Fibroblast of lung (primary cell): ENCODE results near the gene MTHFD2L. TPM values are rescaled to one million over a fixed set of nuclear protein-coding genes. Genes with fewer than 3 reads are reported as not detected.
"Not testable (repeated sequence)": the region's sequence is repeated elsewhere in the genome, so short reads cannot be mapped to it uniquely, and the experiment has no call there.

Source experiments
- DNase-seq, 2 donors: peaks; one replicate each; pipeline versions ENCODE4 v3.0.0 to v3.0.0-alpha.2; 2010; ENCODE audit warnings: low read depth in 2 of 2
- H2AFZ ChIP-seq: 2 replicates; pipeline ENCODE4 v1.5.1; 2012; ENCODE audit warnings: low read length, control low read depth, inconsistent platforms
- H3K27ac ChIP-seq: 2 replicates; pipeline ENCODE4 v1.5.1; 2011; ENCODE audit warnings: low read length, control low read depth; ENCODE audit not compliant: insufficient read depth
- H3K27me3 ChIP-seq: 2 replicates; pipeline ENCODE4 v1.5.1; 2011; ENCODE audit warnings: mild to moderate bottlenecking, low read length; ENCODE audit not compliant: control insufficient read depth, insufficient read depth
- H3K36me3 ChIP-seq: 2 replicates; pipeline ENCODE4 v1.5.1; 2011; ENCODE audit warnings: low read length; ENCODE audit not compliant: control insufficient read depth, insufficient read depth
- H3K4me1 ChIP-seq: 2 replicates; pipeline ENCODE4 v1.5.1; 2011; ENCODE audit warnings: low read length; ENCODE audit not compliant: control insufficient read depth, insufficient read depth; ENCODE audit errors: extremely low read depth
- H3K4me2 ChIP-seq: 2 replicates; pipeline ENCODE4 v1.5.1; 2011; ENCODE audit warnings: low read length, control low read depth; ENCODE audit not compliant: insufficient read depth; ENCODE audit errors: extremely low read depth
- H3K4me3 ChIP-seq, 4 experiments: fragments of 200-600 bp in 1 of 4; sonication (generic) in 1 of 4; replicated peaks in 1 of 4; 2 replicates each; pipeline ENCODE4 v1.5.1; 2011 to 2016; ENCODE audit warnings: low read length in 4 of 4, low read depth in 3 of 4, mild to moderate bottlenecking in 3 of 4, control low read depth in 2 of 4, inconsistent platforms in 1 of 4, mixed read lengths in 1 of 4; ENCODE audit not compliant: insufficient read depth in 1 of 4; ENCODE audit errors: control extremely low read depth in 1 of 4
- H3K79me2 ChIP-seq: 2 replicates; pipeline ENCODE4 v1.5.1; 2012; ENCODE audit warnings: mild to moderate bottlenecking, low read length, inconsistent platforms; ENCODE audit not compliant: control insufficient read depth, insufficient read depth
- H3K9ac ChIP-seq: 2 replicates; pipeline ENCODE4 v1.5.1; 2011; ENCODE audit warnings: mild to moderate bottlenecking, low read length, control low read depth; ENCODE audit not compliant: insufficient read depth
- H3K9me3 ChIP-seq: 2 replicates; pipeline ENCODE4 v1.5.1; 2012; ENCODE audit warnings: low read depth, low read length; ENCODE audit not compliant: control insufficient read depth, insufficient read depth
- H4K20me1 ChIP-seq: 2 replicates; pipeline ENCODE4 v1.5.1; 2011; ENCODE audit warnings: low read length; ENCODE audit not compliant: control insufficient read depth, insufficient read depth; ENCODE audit errors: extremely low read depth
- EZH2 ChIP-seq: IDR thresholded peaks from 2 replicates; pipeline ENCODE4 v1.5.1; 2012; ENCODE audit warnings: low read length, control low read depth, mild to moderate bottlenecking; ENCODE audit errors: missing control alignments
- polyA plus RNA-seq, 2 donors: library from polyadenylated mRNA; depleted of rRNA in 1 of 2; stranded (reverse) in 1 of 2; unstranded in 1 of 2; fragments of >200 nt; gene quantifications; 2 replicates each; pipeline ENCODE4 v1.2.1, GENCODE V29; 2011 to 2012; ENCODE audit warnings: missing spikeins in 1 of 2
- total RNA-seq: library from RNA; depleted of rRNA; stranded (reverse); fragments of >200 nt; gene quantifications from 2 replicates; pipeline ENCODE4 v1.2.1, GENCODE V29; 2014
- TF ChIP-seq, protein P1 (sequence below), 2 donors: IDR thresholded peaks in 1 of 2; conservative IDR thresholded peaks in 1 of 2; 1 replicate in 1 of 2; 2 replicates in 1 of 2; pipeline ENCODE4 v1.5.1; 2011 to 2012; ENCODE audit warnings: low read length in 2 of 2, control low read depth in 1 of 2, inconsistent platforms in 1 of 2, low read depth in 1 of 2, mild to moderate bottlenecking in 1 of 2

The MTHFD2L gene
- total and polyA plus RNA-seq, 2 donors (not counting 1 experiment from before 2014, with no cell fraction given), result 4.4 to 13.0 TPM

DNA sequence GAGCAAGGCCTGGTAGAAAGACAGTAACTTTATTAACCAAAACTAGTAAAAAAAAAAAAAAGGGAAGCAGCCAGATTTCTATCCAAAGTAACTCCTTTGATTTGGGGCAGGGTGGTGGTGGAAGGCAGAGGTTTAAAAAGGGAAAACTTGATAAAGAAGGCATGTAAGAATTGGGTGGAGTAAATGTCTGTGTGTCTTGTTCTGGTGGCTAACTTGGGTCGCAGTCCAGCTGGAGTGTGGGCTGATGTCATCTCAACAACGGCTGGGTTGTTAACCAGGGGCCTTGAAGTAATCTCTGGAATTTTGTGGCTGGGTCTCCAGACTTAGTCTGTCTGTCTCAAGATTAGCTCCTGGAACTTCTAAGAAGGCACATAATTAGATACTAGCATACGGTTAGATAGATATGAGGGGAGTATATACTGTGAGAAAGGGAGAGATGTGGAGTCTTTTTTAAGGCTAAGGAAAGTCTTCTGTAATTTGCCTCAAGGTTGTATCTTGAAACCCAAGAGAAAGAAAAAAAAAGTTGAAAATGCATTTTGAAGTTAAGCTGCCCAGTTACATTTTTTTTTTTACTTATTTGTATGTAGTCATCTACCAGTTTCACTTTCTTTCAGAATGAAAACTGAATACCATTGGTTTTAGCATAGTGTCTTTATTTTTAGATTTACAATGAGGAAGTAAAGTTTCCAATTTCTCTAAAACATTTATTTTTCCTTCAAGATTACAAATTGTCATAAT is 48.3 kb downstream of the MTHFD2L start:
- H3K4me2 ChIP-seq, result peak overlapping the region; percentile 11
- H3K9ac ChIP-seq, result no peak overlapping the region

DNA sequence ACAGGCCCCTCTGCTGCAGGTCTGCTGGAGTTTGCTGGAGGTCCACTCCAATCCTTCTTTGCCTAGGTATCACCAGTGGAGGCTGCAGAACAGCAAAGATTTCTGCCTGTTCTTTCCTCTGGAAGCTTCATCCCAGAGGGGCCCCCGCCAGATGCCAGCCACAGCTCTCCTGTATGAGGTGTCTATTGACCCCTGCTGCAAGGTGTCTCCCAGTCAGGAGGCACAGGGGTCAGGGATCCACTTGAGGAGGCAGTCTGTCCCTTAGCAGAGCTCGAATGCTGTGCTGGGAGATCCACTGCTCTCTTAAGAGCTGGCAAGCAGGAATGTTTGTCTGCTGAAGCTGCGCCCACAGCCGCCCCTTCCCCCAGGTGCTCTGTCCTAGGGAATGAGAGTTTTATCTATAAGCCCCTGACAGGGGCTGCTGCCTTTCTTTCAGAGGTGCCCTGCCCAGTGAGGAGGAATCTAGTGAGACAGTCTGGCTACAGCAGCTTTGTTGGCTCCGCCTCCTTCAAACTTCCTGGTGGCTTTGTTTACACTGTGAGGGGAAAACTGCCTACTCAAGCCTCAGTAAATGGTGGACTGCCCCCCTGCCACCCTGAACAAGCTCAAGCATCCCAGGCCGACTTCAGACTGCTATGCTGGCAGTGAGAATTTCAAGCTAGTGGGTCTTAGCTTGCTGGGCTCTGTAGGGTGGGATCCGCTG is 56.7 kb downstream of the MTHFD2L start:
- H2AFZ ChIP-seq, H3K4me1 ChIP-seq, H3K79me2 ChIP-seq: not testable (repeated sequence)

More for the DNA sequence above, 48.3 kb downstream of the MTHFD2L start:
- no peak for TF ChIP-seq EZH2
- TF ChIP-seq, protein P1, sequence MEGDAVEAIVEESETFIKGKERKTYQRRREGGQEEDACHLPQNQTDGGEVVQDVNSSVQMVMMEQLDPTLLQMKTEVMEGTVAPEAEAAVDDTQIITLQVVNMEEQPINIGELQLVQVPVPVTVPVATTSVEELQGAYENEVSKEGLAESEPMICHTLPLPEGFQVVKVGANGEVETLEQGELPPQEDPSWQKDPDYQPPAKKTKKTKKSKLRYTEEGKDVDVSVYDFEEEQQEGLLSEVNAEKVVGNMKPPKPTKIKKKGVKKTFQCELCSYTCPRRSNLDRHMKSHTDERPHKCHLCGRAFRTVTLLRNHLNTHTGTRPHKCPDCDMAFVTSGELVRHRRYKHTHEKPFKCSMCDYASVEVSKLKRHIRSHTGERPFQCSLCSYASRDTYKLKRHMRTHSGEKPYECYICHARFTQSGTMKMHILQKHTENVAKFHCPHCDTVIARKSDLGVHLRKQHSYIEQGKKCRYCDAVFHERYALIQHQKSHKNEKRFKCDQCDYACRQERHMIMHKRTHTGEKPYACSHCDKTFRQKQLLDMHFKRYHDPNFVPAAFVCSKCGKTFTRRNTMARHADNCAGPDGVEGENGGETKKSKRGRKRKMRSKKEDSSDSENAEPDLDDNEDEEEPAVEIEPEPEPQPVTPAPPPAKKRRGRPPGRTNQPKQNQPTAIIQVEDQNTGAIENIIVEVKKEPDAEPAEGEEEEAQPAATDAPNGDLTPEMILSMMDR (conservative IDR thresholded peaks at IDR 0.05 in 1 of 2, IDR thresholded peaks at IDR 0.05 in 1 of 2; ENCODE audit: low read depth in 1 of 2, low read length in 2 of 2), result no peak
- Histone ChIP-seq H3K4me1 (no peaks in the 10 kb centered on the region), H3K36me3 (no peaks in the 10 kb centered on the region), H3K79me2 (no peaks in the 10 kb centered on the region), H3K27me3 (no peaks in the 10 kb centered on the region), H2AFZ (peak overlapping the region; percentile 75), H4K20me1 (no peaks in the 10 kb centered on the region), H3K4me3 (peak overlapping the region in 1 of 4 experiments; percentile 18), H3K9me3 (no peaks in the 10 kb centered on the region), H3K27ac (no peak overlapping the region)
- DNase-seq, result peak; percentile 42 to 97

GRCh38 chr4:74215236-74215635 is 57.3 kb downstream of the MTHFD2L start:
- H4K20me1 ChIP-seq, H3K9ac ChIP-seq, H3K4me1 ChIP-seq, H3K4me2 ChIP-seq, H3K27me3 ChIP-seq, DNase-seq, H2AFZ ChIP-seq, H3K4me3 ChIP-seq, H3K79me2 ChIP-seq, H3K27ac ChIP-seq, H3K9me3 ChIP-seq, H3K36me3 ChIP-seq: not testable (repeated sequence)

More for the DNA sequence above, 56.7 kb downstream of the MTHFD2L start:
- H3K9ac ChIP-seq, H3K4me3 ChIP-seq, H4K20me1 ChIP-seq, H3K4me2 ChIP-seq, DNase-seq, H3K9me3 ChIP-seq, H3K27me3 ChIP-seq, H3K27ac ChIP-seq, H3K36me3 ChIP-seq: not testable (repeated sequence)

DNA sequence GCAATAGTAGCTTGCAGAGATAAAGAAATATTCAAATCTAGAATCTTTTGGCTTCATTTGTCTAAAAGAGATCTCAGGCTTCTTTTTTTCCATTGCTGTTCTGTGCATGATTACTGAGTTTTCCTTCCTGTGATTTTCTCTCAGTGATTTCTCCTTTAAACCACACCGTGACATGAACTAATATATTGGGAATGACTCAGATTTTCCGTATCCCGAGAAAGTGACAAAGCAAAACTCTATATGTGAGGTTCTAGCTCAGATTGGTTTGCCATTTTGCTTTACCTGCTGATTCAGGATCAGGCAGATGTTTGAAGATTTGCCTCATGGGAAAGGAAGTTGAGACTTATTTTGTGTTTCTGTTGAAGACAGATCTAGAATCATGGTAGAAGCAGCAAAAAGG is 59.4 kb downstream of the MTHFD2L start:
- H4K20me1 ChIP-seq, result no peaks in the 10 kb centered on the region
- H3K4me3 ChIP-seq, result no peak overlapping the region
- peak; percentile 39 to 83 for DNase-seq
- no peak overlapping the region for H3K4me2 ChIP-seq
- H3K9me3 ChIP-seq, result no peaks in the 10 kb centered on the region
- no peaks in the 10 kb centered on the region for H3K36me3 ChIP-seq
- no peaks in the 10 kb centered on the region for H3K27me3 ChIP-seq
- no peak overlapping the region for H2AFZ ChIP-seq
- no peak for TF ChIP-seq EZH2
- TF ChIP-seq, protein P1 (conservative IDR thresholded peaks at IDR 0.05 in 1 of 2, IDR thresholded peaks at IDR 0.05 in 1 of 2; ENCODE audit: low read depth in 1 of 2, low read length in 2 of 2), result no peak
- H3K4me1 ChIP-seq, result no peaks in the 10 kb centered on the region
- H3K79me2 ChIP-seq, result no peaks in the 10 kb centered on the region
- H3K9ac ChIP-seq, result no peak overlapping the region
- H3K27ac ChIP-seq, result no peak overlapping the region
